CMK (cell line): ENCODE data around the gene PRSS27.
"Not testable (repeated sequence)": the region's sequence is repeated elsewhere in the genome, so short reads cannot be mapped to it uniquely, and the experiment has no call there.

ENCODE experiments used
- DNase-seq: peaks from one replicate; pipeline ENCODE4 v3.0.0-alpha.2; 2010; ENCODE audit warnings: low read depth

PRSS27 gene

DNA sequence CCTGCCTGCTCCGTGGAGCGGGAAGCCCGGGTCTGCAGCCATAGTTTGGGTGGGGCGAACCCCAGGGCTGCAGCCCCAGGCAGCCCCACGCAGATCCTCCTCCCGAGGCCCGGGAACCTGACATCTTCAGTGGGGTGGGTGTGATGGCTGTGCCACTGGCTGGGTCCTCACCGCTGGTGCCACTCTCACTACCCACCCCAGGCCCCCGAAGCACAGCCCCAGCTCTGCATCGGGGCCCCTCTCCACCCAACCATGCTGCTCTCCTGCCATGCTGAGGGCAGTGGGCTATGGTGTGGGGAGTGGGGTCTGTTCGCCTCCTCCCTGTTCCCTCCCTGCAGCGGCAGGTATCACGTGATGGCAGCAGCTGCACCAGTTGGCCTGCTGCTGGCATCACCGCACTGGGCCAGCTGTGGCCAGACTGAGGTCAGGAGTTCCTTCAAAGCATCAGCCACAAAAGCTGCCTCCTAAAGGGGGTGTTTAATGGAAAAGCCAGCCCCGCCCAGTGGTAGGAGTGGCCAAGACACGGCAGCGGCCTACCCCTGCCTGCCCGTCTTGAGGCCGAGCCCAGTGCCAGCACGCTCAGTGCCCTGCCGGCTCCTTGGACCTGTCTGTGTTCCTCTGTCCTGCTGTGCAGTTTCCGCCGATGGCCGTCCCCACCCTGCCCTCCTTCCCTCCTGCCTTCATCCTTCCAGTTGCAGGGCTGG is 26.9 kb downstream of the PRSS27 start:
- no peak for DNase-seq

DNA sequence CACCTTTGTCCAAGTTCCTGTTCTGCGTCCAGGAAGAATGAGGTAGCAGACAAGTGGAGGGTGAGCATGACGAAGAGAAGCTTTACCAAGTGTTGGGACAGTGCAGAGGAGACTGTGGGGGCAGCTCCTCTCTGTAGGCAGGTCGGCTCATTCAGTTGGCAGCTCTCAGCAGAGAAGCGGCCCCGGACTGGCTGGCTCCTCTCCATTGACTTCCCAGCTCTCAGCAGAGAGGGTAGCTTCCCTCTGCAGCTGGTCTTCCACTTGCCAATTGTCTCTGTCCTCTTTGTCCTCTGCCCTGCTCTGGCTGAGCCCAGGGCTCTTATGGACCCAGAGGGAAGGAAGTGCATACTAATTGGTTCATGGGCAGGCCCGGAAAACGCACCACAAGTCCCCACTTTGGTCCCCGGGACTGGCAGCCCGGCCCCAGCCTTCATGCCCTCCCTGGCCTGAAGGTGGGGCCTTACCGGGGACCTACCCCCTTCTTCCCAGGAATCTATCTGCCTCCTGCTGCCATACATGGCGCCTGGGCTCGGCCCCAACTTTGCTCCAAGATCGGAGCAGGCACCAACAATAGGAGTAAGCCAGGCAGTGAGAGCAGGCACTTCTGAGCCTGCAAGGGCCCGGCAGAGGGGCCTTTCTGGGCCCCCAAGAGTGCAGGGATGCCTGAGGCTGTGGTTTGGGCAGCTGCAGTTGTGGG is 27.6 kb downstream of the PRSS27 start:
- DNase-seq, result no peak

- DNase-seq, result no peak
Observed at GRCh38 chr16:2691491-2692248, 28.4 kb downstream of the PRSS27 start.

- no peak for DNase-seq
Observed at GRCh38 chr16:2690852-2691251, 29.2 kb downstream of the PRSS27 start.

GRCh38 chr16:2689968-2690801 is 29.8 kb downstream of the PRSS27 start:
- no peak for DNase-seq

GRCh38 chr16:2689422-2689821 is 30.6 kb downstream of the PRSS27 start:
- DNase-seq, result not testable (repeated sequence)

- DNase-seq, result no peak
Observed at GRCh38 chr16:2687531-2688308, 32.3 kb downstream of the PRSS27 start.

DNA sequence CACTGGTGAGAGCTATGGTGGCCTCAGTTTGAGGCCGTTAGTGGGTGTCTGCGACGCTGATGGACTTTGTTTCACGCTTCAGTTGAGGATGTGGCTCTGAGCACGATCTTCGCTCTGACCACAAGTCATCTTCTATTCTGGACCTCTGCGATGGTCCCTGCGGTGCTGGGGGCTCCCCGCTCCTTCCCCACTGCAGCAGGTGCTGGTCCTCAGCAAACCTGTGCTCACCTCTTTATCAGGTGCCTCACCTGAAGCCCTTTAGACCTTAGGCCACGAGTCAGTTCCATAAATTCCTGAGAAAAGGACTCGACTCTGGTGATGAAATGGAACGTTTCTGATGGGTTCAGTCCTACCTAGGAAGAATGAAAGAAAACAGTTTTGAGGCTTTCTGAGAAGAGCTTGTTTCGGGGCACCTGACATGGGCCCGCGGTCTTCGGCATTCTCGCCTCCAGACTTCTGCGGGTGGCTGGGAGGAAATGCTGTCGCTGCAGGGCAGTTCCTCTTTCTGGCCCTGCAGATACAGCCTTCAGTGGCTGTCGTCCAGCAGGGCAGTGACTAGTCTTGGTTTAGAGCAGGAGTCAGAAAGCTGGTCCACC is 33.0 kb downstream of the PRSS27 start:
- DNase-seq, result no peak

DNA sequence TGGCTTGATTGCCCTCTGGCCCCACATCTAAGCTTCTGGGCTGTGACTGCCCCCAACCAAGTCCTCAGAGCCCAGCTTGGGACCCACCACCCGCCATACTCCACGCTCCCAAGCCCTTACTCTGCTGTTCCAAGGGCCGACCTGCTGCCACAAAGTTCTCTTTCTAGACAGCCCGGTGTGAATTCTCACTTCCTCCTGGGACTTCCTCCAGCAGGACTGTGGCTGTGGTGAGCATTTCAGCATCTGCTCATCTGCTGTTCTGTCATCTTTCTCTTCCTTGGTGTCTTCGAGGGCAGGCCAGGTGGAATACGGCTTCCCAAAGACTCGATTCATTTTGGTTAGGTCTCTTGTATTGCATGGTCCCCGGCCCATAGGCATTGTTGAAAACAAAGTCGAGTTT is 33.9 kb downstream of the PRSS27 start:
- DNase-seq, result not testable (repeated sequence)

- not testable (repeated sequence) for DNase-seq
Observed at GRCh38 chr16:2683041-2683440, 37.0 kb downstream of the PRSS27 start.

GRCh38 chr16:2682209-2683021 is 37.6 kb downstream of the PRSS27 start, which contains the start of gene KCTD5:
TSS of gene KCTD5 (plus strand) at chr16:2682523. CDS start at chr16:2682549, 26 bp downstream.
- DNase-seq, result peak; percentile 78

DNA sequence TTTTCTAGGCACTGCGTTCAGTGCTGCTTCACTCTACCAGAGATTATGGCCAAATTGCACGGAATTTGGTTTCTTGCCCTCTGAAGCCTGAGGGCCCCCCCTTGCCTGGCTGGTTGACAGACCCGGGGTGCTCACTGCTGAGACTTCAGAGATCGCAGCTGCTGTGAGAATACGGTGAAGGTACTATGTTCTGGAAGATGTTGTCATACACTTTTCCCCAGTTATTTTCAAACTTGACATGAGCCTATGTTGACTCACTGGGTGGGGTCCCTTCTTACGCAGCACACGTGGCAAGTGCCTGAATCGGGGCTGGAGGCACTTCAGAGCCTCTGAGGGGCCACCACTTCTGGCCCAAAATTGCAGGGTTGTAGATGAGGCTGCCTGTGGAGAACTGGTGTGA is 39.7 kb downstream of the PRSS27 start:
- DNase-seq, result not testable (repeated sequence)

DNA sequence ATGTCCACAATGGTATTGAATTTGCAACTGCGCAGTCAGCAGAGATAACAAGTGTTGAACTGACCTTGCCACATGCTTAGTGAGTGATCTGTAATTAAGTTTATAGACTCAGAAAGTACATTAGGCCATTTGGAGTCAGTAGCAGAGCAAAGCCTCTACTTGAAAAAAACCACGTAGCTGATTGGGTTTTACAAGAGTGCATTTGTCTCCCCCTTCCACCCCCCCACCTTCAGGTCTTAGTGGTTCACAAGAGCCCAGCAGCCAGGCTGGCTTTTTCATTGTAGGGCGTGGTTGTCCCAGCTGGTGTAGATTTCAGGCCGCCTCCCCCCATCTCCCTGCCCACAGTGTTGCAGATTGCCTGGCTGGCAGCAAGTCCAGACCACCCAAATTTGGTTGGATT is 40.1 kb downstream of the PRSS27 start:
- not testable (repeated sequence) for DNase-seq

GRCh38 chr16:2678206-2678965 is 41.6 kb downstream of the PRSS27 start:
- DNase-seq, result not testable (repeated sequence)

DNA sequence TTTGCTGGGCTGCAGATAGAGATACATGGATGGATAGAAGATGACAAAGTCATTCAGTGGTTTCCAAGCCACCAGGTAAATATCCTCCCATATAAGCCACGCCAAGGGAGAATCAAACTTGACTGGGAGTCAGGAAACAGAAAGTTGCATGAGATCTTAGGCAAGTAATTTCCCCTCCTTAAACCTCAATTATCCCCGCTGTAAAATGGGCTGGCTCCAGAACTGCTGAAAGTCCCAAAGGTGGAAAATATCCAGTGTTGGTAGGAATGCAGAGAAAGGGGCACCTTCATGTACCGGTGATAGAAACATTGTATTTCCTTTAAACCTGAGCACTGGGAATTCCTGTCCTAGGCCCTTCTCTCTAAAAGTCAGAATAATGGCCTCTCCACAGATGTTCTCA is 43.1 kb downstream of the PRSS27 start:
- DNase-seq, result not testable (repeated sequence)

- DNase-seq, result no peak
Observed at GRCh38 chr16:2675714-2676113, 44.3 kb downstream of the PRSS27 start.

GRCh38 chr16:2675021-2675420 is 45.0 kb downstream of the PRSS27 start:
- no peak for DNase-seq

DNA sequence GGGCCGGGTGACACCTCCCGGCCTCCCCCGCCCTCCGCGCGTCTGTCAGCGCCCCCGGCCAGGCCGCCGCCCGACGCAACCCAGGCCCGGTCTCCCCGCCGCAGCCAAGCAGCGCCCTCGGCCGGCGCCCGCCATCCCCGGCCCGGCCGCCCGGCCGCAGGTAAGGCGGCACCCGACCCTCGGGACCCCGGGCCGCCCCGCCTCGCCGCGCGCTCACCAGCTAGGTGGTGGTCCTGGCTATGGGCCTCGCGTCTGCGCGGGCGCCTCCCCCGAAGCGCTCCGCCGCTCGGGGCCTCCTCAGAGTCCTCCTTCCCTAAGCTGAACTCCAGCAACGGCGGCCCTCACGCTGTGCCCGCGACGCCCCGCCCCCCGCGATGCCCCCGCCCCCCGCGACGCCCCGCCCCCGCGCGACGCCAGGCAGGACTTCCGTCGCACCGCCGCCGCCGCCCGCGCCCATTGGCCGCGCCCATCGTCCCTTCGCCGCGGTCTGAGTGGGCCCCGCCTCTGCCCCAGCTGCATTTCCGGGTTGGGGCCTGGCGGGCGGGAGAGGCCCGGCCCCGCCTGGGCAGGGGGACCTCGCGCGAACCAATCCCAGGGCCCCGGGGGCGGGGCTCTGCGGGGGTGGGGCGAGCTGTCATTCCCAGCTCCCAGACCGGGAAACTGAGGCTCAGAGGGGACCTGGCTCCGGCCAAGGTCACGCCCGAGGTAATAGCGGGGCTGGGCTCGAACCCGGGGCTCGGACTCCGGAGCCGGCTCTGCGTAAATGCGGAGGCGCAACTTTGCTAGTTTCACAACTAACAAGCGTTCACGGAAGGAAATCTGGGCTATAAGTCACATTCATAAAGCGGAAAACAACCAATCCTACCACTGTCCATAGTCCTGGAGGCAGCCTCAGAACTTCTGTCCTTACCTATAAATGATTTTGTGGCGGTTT is 46.7 kb downstream of the PRSS27 start:
- DNase-seq, result peak; percentile 63
